ENCODE data around the gene CDK17. TPM values are rescaled to one million over a fixed set of nuclear protein-coding genes. Genes with fewer than 3 reads are reported as not detected.

Gene CDK17
- total RNA-seq, 1 donor from 2014 or later: 33.8 TPM

DNA sequence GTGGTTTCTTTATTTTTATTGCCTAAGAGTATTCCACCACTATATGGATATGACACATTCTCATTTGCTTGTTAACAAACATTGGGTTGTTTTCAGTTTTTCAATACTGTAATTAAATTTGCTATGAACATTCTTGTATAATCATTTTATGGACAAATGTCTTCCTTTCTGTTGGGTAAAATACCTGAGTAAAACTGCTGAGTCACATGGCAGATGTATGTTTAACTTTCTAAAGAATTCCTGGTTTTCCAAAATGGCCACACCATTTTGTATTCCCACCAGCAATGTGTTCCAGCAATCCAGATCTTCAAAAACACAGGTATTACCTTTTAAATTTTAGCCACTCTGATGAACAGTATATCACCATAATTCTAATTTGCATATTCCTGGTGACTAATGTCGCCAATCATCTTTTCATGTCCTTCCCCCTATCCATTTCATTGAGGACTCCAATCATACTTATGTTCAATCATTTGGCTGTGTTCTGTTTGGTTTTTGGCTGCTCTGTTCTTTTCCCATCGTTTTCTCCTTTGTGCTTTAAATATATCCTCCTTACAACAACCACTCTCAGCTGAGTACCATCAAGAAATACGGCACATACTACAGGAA is 36.0 kb downstream of the CDK17 start:
- Mint-ChIP-seq H3K36me3 (ENCODE audit: unreplicated experiment) (no peaks in the 10 kb centered on the region), H3K4me3 (ENCODE audit: unreplicated experiment) (no peak overlapping the region), H3K9me3 (ENCODE audit: unreplicated experiment) (no peaks in the 10 kb centered on the region), H3K4me1 (ENCODE audit: unreplicated experiment) (peaks cover 32% of the 10 kb centered on the region), H3K27ac (ENCODE audit: unreplicated experiment) (no peak overlapping the region), H3K27me3 (ENCODE audit: unreplicated experiment) (no peaks in the 10 kb centered on the region)
- no peak for TF ChIP-seq CTCF (IDR thresholded peaks at IDR 0.05)
- no peak for DNase-seq (ENCODE audit: extremely low spot score, unreplicated experiment)

- TF ChIP-seq CTCF (IDR thresholded peaks at IDR 0.05): no peak
- peaks cover 23% of the 10 kb centered on the region for H3K4me1 Mint-ChIP-seq (ENCODE audit: unreplicated experiment)
- no peak overlapping the region for H3K27ac Mint-ChIP-seq (ENCODE audit: unreplicated experiment)
- H3K36me3 Mint-ChIP-seq (ENCODE audit: unreplicated experiment): no peaks in the 10 kb centered on the region
- H3K27me3 Mint-ChIP-seq (ENCODE audit: unreplicated experiment): no peaks in the 10 kb centered on the region
- no peak overlapping the region for H3K4me3 Mint-ChIP-seq (ENCODE audit: unreplicated experiment)
- DNase-seq (ENCODE audit: extremely low spot score, unreplicated experiment): no peak
- no peaks in the 10 kb centered on the region for H3K9me3 Mint-ChIP-seq (ENCODE audit: unreplicated experiment)
Measured at GRCh38 chr12:96361074-96361473, 39.2 kb downstream of the CDK17 start.

DNA sequence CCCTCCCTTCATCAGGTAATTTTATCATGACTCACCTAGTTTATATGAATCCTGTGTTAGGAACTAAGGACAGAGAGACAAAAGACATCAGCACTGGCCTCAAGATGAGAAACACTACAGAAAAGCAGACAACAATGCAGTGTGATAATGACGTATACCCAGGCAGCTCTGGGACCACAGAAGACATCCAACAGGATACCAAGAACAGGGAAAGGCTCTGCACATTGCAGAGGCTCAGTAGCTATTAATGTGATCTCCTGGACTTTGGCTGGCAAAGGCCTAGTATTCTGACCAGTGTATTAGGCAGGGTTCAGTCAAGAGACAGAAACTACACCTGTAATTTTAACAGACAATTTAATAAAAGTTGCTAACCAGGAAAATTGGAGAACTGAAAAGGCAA is 39.7 kb downstream of the CDK17 start:
- Mint-ChIP-seq H3K27ac (ENCODE audit: unreplicated experiment) (no peak overlapping the region), H3K27me3 (ENCODE audit: unreplicated experiment) (no peaks in the 10 kb centered on the region), H3K9me3 (ENCODE audit: unreplicated experiment) (no peaks in the 10 kb centered on the region), H3K4me1 (ENCODE audit: unreplicated experiment) (peaks cover 19% of the 10 kb centered on the region), H3K36me3 (ENCODE audit: unreplicated experiment) (no peaks in the 10 kb centered on the region), H3K4me3 (ENCODE audit: unreplicated experiment) (no peak overlapping the region)
- no peak for DNase-seq (ENCODE audit: extremely low spot score, unreplicated experiment)
- TF ChIP-seq CTCF (IDR thresholded peaks at IDR 0.05): no peak

DNA sequence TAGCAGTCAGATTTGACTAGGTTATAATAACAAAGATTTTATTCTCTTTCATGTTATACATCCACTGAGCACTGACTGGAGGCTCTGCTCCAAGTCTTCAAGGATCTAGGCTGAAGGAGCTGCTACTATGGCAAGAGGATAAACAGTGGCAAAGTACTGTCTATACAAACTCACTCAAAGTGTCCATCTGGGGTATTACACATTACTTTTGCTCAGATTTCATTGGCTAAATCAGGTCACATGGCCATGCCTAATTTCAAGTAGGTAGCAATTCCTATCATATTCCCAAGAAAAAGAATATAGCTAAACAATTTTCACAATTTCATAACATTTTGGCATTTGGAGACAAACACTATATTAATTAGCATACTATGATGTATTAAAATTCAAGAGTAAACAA is 40.9 kb downstream of the CDK17 start:
- Mint-ChIP-seq H3K4me1 (ENCODE audit: unreplicated experiment) (peaks cover 21% of the 10 kb centered on the region), H3K27ac (ENCODE audit: unreplicated experiment) (no peak overlapping the region), H3K27me3 (ENCODE audit: unreplicated experiment) (no peaks in the 10 kb centered on the region), H3K36me3 (ENCODE audit: unreplicated experiment) (no peaks in the 10 kb centered on the region), H3K9me3 (ENCODE audit: unreplicated experiment) (no peaks in the 10 kb centered on the region), H3K4me3 (ENCODE audit: unreplicated experiment) (no peak overlapping the region)
- DNase-seq (ENCODE audit: extremely low spot score, unreplicated experiment): no peak
- TF ChIP-seq CTCF (IDR thresholded peaks at IDR 0.05): no peak

GRCh38 chr12:96356831-96357230 is 43.4 kb downstream of the CDK17 start:
- no peaks in the 10 kb centered on the region for H3K9me3 Mint-ChIP-seq (ENCODE audit: unreplicated experiment)
- no peak for TF ChIP-seq CTCF (IDR thresholded peaks at IDR 0.05)
- DNase-seq (ENCODE audit: extremely low spot score, unreplicated experiment): no peak
- H3K27ac Mint-ChIP-seq (ENCODE audit: unreplicated experiment): no peak overlapping the region
- no peaks in the 10 kb centered on the region for H3K36me3 Mint-ChIP-seq (ENCODE audit: unreplicated experiment)
- no peaks in the 10 kb centered on the region for H3K27me3 Mint-ChIP-seq (ENCODE audit: unreplicated experiment)
- peaks cover 39% of the 10 kb centered on the region for H3K4me1 Mint-ChIP-seq (ENCODE audit: unreplicated experiment)
- no peak overlapping the region for H3K4me3 Mint-ChIP-seq (ENCODE audit: unreplicated experiment)
